ENCODE measurements around the gene RSBN1. TPM values are rescaled to one million over a fixed set of nuclear protein-coding genes. Genes with fewer than 3 reads are reported as not detected.

Gene RSBN1
- total RNA-seq, 1 experiment from 2014 or later = 9.9 TPM

DNA sequence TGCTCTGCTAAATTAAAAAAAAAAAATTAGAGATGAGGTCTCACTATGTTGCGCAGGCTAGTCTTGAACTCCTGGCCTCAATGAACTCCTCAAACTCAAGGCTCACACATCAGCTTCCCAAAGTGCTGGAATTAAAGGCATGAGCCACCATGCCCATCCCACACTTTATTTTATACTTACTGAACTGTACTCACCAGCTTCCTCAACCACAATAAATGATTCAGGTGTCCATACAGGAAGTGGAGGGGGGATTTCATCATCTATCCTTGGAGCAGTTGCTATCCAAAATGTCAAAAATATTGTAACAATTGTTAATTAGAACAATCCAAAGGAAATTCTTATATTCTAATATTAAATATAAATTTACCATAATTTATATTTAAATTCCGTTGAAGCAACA, 22.4 kb upstream of the RSBN1 start:
- TF ChIP-seq, protein P1, sequence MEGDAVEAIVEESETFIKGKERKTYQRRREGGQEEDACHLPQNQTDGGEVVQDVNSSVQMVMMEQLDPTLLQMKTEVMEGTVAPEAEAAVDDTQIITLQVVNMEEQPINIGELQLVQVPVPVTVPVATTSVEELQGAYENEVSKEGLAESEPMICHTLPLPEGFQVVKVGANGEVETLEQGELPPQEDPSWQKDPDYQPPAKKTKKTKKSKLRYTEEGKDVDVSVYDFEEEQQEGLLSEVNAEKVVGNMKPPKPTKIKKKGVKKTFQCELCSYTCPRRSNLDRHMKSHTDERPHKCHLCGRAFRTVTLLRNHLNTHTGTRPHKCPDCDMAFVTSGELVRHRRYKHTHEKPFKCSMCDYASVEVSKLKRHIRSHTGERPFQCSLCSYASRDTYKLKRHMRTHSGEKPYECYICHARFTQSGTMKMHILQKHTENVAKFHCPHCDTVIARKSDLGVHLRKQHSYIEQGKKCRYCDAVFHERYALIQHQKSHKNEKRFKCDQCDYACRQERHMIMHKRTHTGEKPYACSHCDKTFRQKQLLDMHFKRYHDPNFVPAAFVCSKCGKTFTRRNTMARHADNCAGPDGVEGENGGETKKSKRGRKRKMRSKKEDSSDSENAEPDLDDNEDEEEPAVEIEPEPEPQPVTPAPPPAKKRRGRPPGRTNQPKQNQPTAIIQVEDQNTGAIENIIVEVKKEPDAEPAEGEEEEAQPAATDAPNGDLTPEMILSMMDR (IDR thresholded peaks at IDR 0.05; ENCODE audit: unreplicated experiment) = no peak
- intact Hi-C loops (cut with micrococcal nuclease; ENCODE audit: unreplicated experiment) = loop anchor here (1.0 to 5.0 kb wide), 3 partner anchors 53 to 95 kb away; partner anchors contain the start of genes BCL2L15, DCLRE1B and HIPK1
- no peak for DNase-seq
- H3K4me3 Mint-ChIP-seq (ENCODE audit: low read depth, unreplicated experiment) = no peak overlapping the region
- no peaks in the 10 kb centered on the region for H3K4me1 Mint-ChIP-seq (ENCODE audit: low read depth, unreplicated experiment)
- H3K27me3 Mint-ChIP-seq (ENCODE audit: unreplicated experiment) = no peaks in the 10 kb centered on the region
- H3K27ac Mint-ChIP-seq (ENCODE audit: unreplicated experiment) = no peak overlapping the region
- BruUV-seq (replicated peaks) = no TSS peak
- CTCF ChIA-PET = interaction anchor here (0.6 kb wide), 1 partner anchor 25 kb away, joined by 7 read pairs; no protein-coding TSS in a partner anchor
- H3K9me3 Mint-ChIP-seq (ENCODE audit: low read depth, unreplicated experiment) = no peaks in the 10 kb centered on the region
- no peaks in the 10 kb centered on the region for H3K36me3 Mint-ChIP-seq (ENCODE audit: insufficient read depth, unreplicated experiment)

DNA sequence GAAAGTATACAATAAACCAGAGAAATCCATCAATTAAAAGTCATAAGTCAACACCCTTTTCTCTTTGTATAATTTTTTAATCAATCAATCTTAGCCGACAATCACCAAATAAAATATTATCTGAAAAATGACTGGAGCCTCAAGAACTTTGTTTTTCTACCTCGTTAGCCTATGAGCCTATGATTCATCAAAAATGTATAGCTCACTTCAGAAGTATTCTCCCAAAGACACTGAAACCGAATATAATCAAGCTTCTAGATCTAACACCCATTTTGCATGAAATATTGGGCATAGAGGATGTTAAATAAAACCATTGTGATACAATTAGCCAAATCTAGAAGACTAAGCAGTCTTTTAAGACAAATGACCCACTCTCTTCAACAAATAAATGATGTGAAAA, 17.8 kb upstream of the RSBN1 start:
- intact Hi-C loops (cut with micrococcal nuclease; ENCODE audit: unreplicated experiment) = no loop called here
- no TSS peak for BruUV-seq (replicated peaks)
- H3K4me3 Mint-ChIP-seq (ENCODE audit: low read depth, unreplicated experiment) = no peak overlapping the region
- no peak overlapping the region for H3K27ac Mint-ChIP-seq (ENCODE audit: unreplicated experiment)
- no peaks in the 10 kb centered on the region for H3K9me3 Mint-ChIP-seq (ENCODE audit: low read depth, unreplicated experiment)
- CTCF ChIA-PET = no interaction called here
- no peak for DNase-seq
- TF ChIP-seq, protein P1 (IDR thresholded peaks at IDR 0.05; ENCODE audit: unreplicated experiment) = no peak
- H3K4me1 Mint-ChIP-seq (ENCODE audit: low read depth, unreplicated experiment) = no peaks in the 10 kb centered on the region
- no peaks in the 10 kb centered on the region for H3K27me3 Mint-ChIP-seq (ENCODE audit: unreplicated experiment)
- no peaks in the 10 kb centered on the region for H3K36me3 Mint-ChIP-seq (ENCODE audit: insufficient read depth, unreplicated experiment)

DNA sequence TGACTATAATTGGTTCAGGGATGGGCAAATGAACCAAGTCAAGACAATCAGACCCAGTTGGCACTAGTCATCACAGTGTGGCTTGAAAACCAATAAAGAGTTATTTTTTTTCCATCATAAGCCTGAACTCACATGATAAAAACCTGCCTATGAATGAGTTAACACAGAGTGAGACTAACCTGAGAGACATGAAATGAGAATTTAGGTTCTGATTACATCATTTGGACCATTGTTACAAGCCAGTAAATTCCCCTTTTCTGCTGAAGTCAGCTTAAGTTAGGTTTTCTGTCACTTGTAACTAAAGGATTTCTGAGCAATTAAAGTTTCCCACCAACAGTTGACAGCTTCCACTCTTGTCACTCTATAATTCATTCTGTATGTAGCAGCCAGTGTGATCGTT, 9.6 kb upstream of the RSBN1 start:
- CTCF ChIA-PET = no interaction called here
- H3K36me3 Mint-ChIP-seq (ENCODE audit: insufficient read depth, unreplicated experiment) = no peaks in the 10 kb centered on the region
- H3K9me3 Mint-ChIP-seq (ENCODE audit: low read depth, unreplicated experiment) = no peaks in the 10 kb centered on the region
- H3K27ac Mint-ChIP-seq (ENCODE audit: unreplicated experiment) = no peak overlapping the region
- no peak overlapping the region for H3K4me3 Mint-ChIP-seq (ENCODE audit: low read depth, unreplicated experiment)
- TF ChIP-seq, protein P1 (IDR thresholded peaks at IDR 0.05; ENCODE audit: unreplicated experiment) = no peak
- H3K4me1 Mint-ChIP-seq (ENCODE audit: low read depth, unreplicated experiment) = no peaks in the 10 kb centered on the region
- no peaks in the 10 kb centered on the region for H3K27me3 Mint-ChIP-seq (ENCODE audit: unreplicated experiment)
- intact Hi-C loops (cut with micrococcal nuclease; ENCODE audit: unreplicated experiment) = no loop called here
- BruUV-seq (replicated peaks) = no TSS peak
- DNase-seq = no peak

DNA sequence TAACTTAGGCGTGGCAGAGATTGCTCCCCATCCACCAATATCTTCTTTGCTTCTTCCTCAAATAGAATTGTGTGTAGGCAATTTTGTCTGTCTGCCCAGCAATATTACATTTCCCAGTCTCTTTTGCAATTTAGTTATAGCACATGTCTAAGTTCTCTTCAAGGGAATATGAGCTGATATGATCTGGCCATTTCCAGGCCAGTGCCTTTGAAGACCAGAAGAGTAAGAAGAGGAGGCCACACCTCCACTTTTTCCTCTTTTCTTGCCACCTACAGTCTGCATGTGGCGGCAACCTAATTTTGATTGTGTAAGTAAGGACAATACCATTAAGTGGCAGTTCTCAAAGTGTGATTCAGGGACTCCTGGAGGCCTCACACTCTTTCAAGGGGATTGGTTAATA, 6.3 kb upstream of the RSBN1 start:
- Mint-ChIP-seq H3K27me3 (ENCODE audit: unreplicated experiment) (no peaks in the 10 kb centered on the region), H3K27ac (ENCODE audit: unreplicated experiment) (no peak overlapping the region), H3K4me1 (ENCODE audit: low read depth, unreplicated experiment) (no peaks in the 10 kb centered on the region), H3K4me3 (ENCODE audit: low read depth, unreplicated experiment) (no peak overlapping the region), H3K9me3 (ENCODE audit: low read depth, unreplicated experiment) (no peaks in the 10 kb centered on the region), H3K36me3 (ENCODE audit: insufficient read depth, unreplicated experiment) (no peaks in the 10 kb centered on the region)
- TF ChIP-seq, protein P1 (IDR thresholded peaks at IDR 0.05; ENCODE audit: unreplicated experiment) = no peak
- DNase-seq = no peak
- BruUV-seq (replicated peaks) = no TSS peak
- CTCF ChIA-PET = no interaction called here
- intact Hi-C loops (cut with micrococcal nuclease; ENCODE audit: unreplicated experiment) = no loop called here
